NCI-H446 (cell line): ENCODE measurements around the gene SERPINI2.
"Not testable (repeated sequence)": the region's sequence is repeated elsewhere in the genome, so short reads cannot be mapped to it uniquely, and the experiment has no call there.

Source experiments
- DNase-seq, 2 experiments: peaks; one replicate each; lab custom pipeline; 2025; lab: John Stamatoyannopoulos, UW

SERPINI2 gene

GRCh38 chr3:167450675-167451074 is 23.2 kb downstream of the SERPINI2 start:
- no peak for DNase-seq

GRCh38 chr3:167450195-167450594 is 23.6 kb downstream of the SERPINI2 start:
- DNase-seq = no peak

- no peak for DNase-seq
Measured at GRCh38 chr3:167445491-167445890, 28.4 kb downstream of the SERPINI2 start.

- no peak for DNase-seq
Measured at GRCh38 chr3:167441256-167441655, 32.6 kb downstream of the SERPINI2 start.

- DNase-seq = no peak
Measured at GRCh38 chr3:167437428-167438139, 36.3 kb downstream of the SERPINI2 start.

GRCh38 chr3:167426962-167427361 is 46.9 kb downstream of the SERPINI2 start:
- DNase-seq = not testable (repeated sequence)

GRCh38 chr3:167422396-167422795 is 51.4 kb downstream of the SERPINI2 start:
- DNase-seq = not testable (repeated sequence)

GRCh38 chr3:167409611-167410010 is 64.2 kb downstream of the SERPINI2 start:
- no peak for DNase-seq

- DNase-seq = peak; percentile 20 to 62
Measured at GRCh38 chr3:167406876-167407492, 66.9 kb downstream of the SERPINI2 start.

- DNase-seq = peak in 1 of 2 experiments; percentile 23
Measured at GRCh38 chr3:167397826-167398225, 76.0 kb downstream of the SERPINI2 start.

- no peak for DNase-seq
Measured at GRCh38 chr3:167396075-167396474, 77.8 kb downstream of the SERPINI2 start.

- DNase-seq = no peak
Measured at GRCh38 chr3:167394003-167394402, 79.8 kb downstream of the SERPINI2 start.
